WTC11 (cell line): ENCODE results near the gene KCNJ15.

Experiments
- ARID4B ChIP-seq: sonication (generic); formaldehyde crosslinking; IDR thresholded peaks from 2 replicates; pipeline ENCODE4 v1.8.0; 2023; ENCODE audit warnings: missing genetic modification reagents, mild to moderate bottlenecking, borderline replicate concordance
- ATF1 ChIP-seq: sonication (generic); formaldehyde crosslinking; IDR thresholded peaks from 2 replicates; pipeline ENCODE4 v1.8.1; 2023; ENCODE audit warnings: mild to moderate bottlenecking, moderate library complexity, missing genetic modification reagents
- CTCF ChIP-seq: fragments of 200-600 bp; IDR thresholded peaks from 2 replicates; pipeline ENCODE4 v1.8.0; 2022; ENCODE audit warnings: antibody characterized with exemption
- FOXK1 ChIP-seq: sonication (generic); formaldehyde crosslinking; IDR thresholded peaks from 2 replicates; pipeline ENCODE4 v1.8.0; 2022; ENCODE audit warnings: mild to moderate bottlenecking, moderate library complexity, missing genetic modification reagents
- NR3C1 ChIP-seq: sonication (generic); formaldehyde crosslinking; conservative IDR thresholded peaks from 2 replicates; pipeline ENCODE4 v1.8.1; 2023; ENCODE audit warnings: low read depth, mild to moderate bottlenecking, missing genetic modification reagents
- SP1 ChIP-seq: sonication (generic); formaldehyde crosslinking; conservative IDR thresholded peaks from 2 replicates; pipeline ENCODE4 v1.8.1; 2022; ENCODE audit warnings: missing genetic modification reagents
- ZNF263 ChIP-seq: sonication (generic); formaldehyde crosslinking; IDR thresholded peaks from 2 replicates; pipeline ENCODE4 v1.8.1; 2022; ENCODE audit warnings: low read depth, mild to moderate bottlenecking, moderate library complexity, missing genetic modification reagents
- TF ChIP-seq, protein P1 (sequence below): sonication (generic); formaldehyde crosslinking; IDR thresholded peaks from 2 replicates; pipeline ENCODE4 v1.8.0; 2022; ENCODE audit warnings: mild to moderate bottlenecking, missing genetic modification reagents

GRCh38 chr21:38355992-38356781 lies 99.4 kb downstream of the KCNJ15 start:
- TF ChIP-seq ARID4B (CRISPR knock-in tag) (no peak), CTCF (peak; percentile 86), FOXK1 (no peak), NR3C1 (CRISPR knock-in tag) (no peak), SP1 (CRISPR knock-in tag) (no peak), ATF1 (CRISPR knock-in tag) (no peak), ZNF263 (CRISPR knock-in tag) (peak; percentile 72; the same call in 1 of the 2 replicates)
- TF ChIP-seq, protein P1, sequence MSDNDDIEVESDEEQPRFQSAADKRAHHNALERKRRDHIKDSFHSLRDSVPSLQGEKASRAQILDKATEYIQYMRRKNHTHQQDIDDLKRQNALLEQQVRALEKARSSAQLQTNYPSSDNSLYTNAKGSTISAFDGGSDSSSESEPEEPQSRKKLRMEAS (CRISPR knock-in tag): no peak
